SHP77 (cell line): ENCODE measurements around the gene UBAC1.
"Not testable (repeated sequence)": the region's sequence is repeated elsewhere in the genome, so short reads cannot be mapped to it uniquely, and the experiment has no call there.

Experiments
- DNase-seq, 2 experiments: peaks; one replicate each; lab custom pipeline; 2025; lab: John Stamatoyannopoulos, UW

Gene UBAC1

DNA sequence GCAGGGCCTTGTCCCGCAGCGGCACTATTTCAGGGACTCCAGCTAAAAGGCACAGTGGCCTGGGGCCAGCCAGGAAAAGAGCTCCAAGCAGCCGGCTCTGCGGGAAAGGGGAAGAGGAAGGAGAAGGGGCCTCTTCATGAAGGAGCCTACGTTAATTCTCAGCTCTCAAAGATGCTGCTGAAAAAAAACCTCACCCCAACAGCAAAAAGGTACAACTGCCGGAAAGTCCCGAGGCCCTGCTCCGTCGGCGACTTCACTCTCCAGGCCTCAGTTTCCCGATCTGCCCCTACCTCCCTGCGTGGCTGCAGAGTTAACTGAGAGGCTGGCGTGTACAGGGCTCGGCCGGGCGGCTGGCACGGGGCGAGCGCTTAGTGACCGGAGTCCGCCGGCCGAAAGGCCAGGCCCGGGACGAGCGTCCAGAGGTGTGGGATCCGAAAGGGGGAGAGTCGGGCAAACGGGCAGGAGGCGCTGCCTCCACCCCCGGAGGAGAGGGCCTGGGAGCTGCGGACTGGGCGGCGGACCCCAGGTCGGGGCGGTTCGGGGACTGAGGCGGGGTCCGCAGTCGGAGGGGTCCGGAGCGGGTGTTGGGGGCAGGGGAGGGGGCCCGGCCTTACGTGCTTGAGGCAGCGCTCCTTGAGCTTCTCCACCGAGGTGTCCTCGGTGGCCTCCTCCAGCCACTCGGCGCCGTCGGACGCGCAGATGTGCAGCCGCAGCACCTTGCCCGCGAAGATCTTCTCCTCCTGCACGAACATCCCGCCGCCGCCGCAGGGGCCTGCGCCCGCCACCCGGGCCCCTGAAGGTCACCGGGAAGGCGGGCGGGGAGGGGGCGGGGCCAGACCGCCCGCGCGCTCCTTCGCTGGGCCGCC is 529 bp downstream of the UBAC1 start:
- no peak for DNase-seq

GRCh38 chr9:135959814-135960213 is 1.4 kb downstream of the UBAC1 start:
- DNase-seq = no peak

- DNase-seq = no peak
Measured at GRCh38 chr9:135958485-135958884, 2.7 kb downstream of the UBAC1 start.

DNA sequence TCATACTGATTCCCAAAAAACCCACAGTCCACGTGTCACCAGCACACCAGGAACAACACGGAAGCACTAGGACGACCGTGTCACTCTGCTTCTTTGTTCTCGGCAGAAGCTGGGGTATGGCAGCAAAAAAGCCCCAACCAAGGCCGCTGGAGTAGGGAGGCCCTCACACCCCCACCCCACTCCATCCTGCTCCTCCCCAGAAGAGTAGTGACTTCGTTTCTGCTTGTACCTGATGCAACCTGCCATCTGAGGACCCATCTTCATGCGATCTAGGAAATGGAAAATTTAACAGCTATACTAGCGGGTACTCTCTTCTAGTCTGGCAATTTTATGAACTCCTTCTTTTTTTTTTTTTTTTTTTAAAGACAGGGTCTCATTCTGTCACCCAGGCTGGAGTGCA is 3.7 kb downstream of the UBAC1 start:
- DNase-seq = no peak

- DNase-seq = no peak
Measured at GRCh38 chr9:135956802-135957174, 4.4 kb downstream of the UBAC1 start.

- DNase-seq = no peak
Measured at GRCh38 chr9:135955934-135956801, 5.0 kb downstream of the UBAC1 start.

- DNase-seq = no peak
Measured at GRCh38 chr9:135952664-135953206, 8.4 kb downstream of the UBAC1 start.

- peak; percentile 86 to 91 for DNase-seq
Measured at GRCh38 chr9:135951889-135952663, 9.1 kb downstream of the UBAC1 start.

- DNase-seq = not testable (repeated sequence)
Measured at GRCh38 chr9:135951310-135951709, 9.9 kb downstream of the UBAC1 start.

DNA sequence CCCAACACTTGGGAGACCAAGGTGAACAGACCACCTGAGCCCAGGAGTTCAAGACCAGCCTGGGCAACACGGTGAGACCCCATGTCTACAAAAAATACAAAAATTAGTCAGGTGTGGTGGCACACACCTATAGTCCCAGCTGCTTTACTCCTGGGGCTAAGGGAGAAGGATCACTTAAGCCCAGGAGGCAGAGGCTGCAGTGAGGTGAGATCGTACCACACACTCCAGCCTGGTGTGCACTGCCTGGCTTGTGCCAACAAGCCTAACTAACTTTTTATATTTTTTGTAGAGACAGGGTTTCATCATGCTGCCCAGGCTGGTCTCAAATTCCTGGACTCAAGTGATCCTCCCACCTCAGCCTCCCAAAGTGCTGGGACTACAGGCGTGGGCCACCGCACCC is 10.3 kb downstream of the UBAC1 start:
- not testable (repeated sequence) for DNase-seq

DNA sequence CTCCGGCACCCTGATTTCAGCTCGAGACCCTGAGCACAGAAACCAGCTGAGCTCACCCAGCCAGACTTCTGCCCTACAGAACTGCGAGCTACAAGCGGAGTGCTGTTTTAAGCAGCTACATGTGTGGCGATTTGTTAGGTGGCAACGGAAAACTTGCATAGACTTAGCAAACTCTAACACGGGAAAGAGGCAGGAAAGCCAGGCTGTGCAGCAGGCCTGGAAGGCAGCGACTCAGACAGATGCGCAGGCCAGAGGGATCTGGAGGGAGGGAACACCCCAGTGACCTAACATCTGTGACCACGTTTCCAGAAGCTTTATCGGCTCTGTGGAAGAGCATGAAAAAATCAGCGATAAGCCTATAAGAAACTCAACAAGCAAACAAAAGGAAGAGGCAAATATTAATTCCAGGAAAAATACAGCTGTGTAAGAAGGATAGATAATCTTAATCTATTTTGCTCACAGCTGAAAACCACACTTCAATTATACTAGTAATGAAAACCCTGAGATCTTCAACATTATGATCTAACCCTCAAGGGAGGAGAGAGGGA is 11.0 kb downstream of the UBAC1 start:
- no peak for DNase-seq

GRCh38 chr9:135949501-135950134 is 11.6 kb downstream of the UBAC1 start:
- DNase-seq = no peak

- no peak for DNase-seq
Measured at GRCh38 chr9:135948968-135949367, 12.2 kb downstream of the UBAC1 start.

- DNase-seq = no peak
Measured at GRCh38 chr9:135948446-135948845, 12.7 kb downstream of the UBAC1 start.

GRCh38 chr9:135947582-135947981 is 13.6 kb downstream of the UBAC1 start:
- DNase-seq = no peak

DNA sequence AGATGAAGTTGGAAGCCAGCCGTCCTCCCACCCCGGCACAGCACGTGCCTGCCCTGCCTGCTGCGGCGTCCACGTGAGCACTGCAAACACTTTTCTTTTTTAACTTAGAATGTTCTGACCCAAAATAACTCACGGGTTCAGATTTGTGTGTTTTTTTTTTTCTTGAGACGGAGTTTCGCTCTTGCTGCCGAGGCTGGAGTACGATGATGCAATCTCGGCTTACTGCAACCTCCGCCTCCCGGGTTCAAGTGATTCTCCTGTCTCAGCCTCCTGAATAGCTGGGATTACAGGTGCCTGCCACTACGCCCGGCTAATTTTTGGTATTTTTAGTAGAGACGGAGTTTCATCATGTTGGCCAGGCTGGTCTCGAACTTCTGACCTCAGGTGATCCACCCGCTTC is 14.1 kb downstream of the UBAC1 start:
- DNase-seq = not testable (repeated sequence)

- no peak for DNase-seq
Measured at GRCh38 chr9:135946392-135946994, 14.7 kb downstream of the UBAC1 start.

DNA sequence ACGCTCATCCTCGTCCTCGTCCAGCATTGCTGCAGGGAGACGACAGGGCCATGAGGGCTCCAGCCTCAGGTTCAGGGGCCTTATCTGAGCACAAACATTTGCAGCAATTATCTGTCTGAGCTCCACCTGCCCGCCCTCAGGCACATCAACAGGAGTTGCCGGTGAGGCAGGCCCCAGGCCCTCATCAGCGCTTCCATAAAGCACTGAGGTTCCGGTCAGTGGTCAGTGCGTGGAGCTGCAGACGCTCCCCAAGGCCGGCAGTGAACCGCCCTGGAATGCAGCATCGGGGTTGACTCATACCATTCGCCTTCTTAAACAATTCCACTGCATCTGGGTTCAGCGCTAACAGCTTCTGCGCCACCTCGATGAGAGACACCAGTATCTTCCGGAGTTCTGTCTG is 15.2 kb downstream of the UBAC1 start:
- no peak for DNase-seq

GRCh38 chr9:135944444-135945252 is 16.5 kb downstream of the UBAC1 start:
- DNase-seq = no peak

GRCh38 chr9:135943604-135944003 is 17.6 kb downstream of the UBAC1 start:
- not testable (repeated sequence) for DNase-seq
